Endothelial cell of umbilical vein (primary cell): Measurements from ENCODE around the gene SLC6A2.

Source experiments
- CTCF ChIP-seq, 2 donors: IDR thresholded peaks; 1 replicate in 1 of 2; 2 replicates in 1 of 2; pipeline ENCODE4 v1.5.1; 2011; ENCODE audit warnings: low read length in 2 of 2, mild to moderate bottlenecking in 2 of 2, moderate library complexity in 2 of 2, control low read depth in 1 of 2, inconsistent platforms in 1 of 2, low read depth in 1 of 2; ENCODE audit not compliant: insufficient read depth in 1 of 2; ENCODE audit errors: extremely low read depth in 1 of 2
- EZH2 ChIP-seq: IDR thresholded peaks from 2 replicates; pipeline ENCODE4 v1.6.1; 2012; ENCODE audit warnings: borderline replicate concordance, low read depth, mild to moderate bottlenecking, moderate library complexity, low read length, inconsistent platforms; ENCODE audit not compliant: severe bottlenecking
- JUN ChIP-seq: IDR thresholded peaks from 2 replicates; pipeline ENCODE4 v1.6.1; 2011; ENCODE audit warnings: borderline replicate concordance, low read depth; ENCODE audit not compliant: insufficient read length, insufficient read depth
- MAX ChIP-seq: IDR thresholded peaks from 2 replicates; pipeline ENCODE4 v1.6.1; 2011; ENCODE audit not compliant: insufficient read depth, insufficient read length
- MYC ChIP-seq: IDR thresholded peaks from one replicate; pipeline ENCODE4 v1.6.1; 2011; ENCODE audit warnings: mild to moderate bottlenecking, low read depth, low read length
- POLR2A ChIP-seq: IDR thresholded peaks from 2 replicates; pipeline ENCODE4 v1.6.1; 2012; ENCODE audit warnings: low read depth, mild to moderate bottlenecking, control low read depth, low read length
- POLR2AphosphoS5 ChIP-seq: IDR thresholded peaks from 2 replicates; pipeline ENCODE4 v1.6.1; 2012; ENCODE audit warnings: low read depth, mild to moderate bottlenecking, control low read depth, low read length, moderate library complexity; ENCODE audit not compliant: insufficient read depth

GRCh38 chr16:55622272-55622671 lies 33.5 kb upstream of the SLC6A2 start:
- no peak for TF ChIP-seq CTCF (IDR thresholded peaks at IDR 0.05; ENCODE audit: extremely low read depth in 1 of 2, insufficient read depth in 1 of 2, low read depth in 1 of 2, low read length in 2 of 2)
- no peak for TF ChIP-seq POLR2A
- TF ChIP-seq EZH2 = no peak
- no peak for TF ChIP-seq POLR2AphosphoS5
- no peak for TF ChIP-seq MAX
- no peak for TF ChIP-seq MYC
- TF ChIP-seq JUN = no peak
